HL-60 (cell line): ENCODE data around the gene CEP112.

Experiments
- DNase-seq, 2 experiments: peaks; one replicate each; pipeline ENCODE4 v3.0.0-alpha.2; 2010 to 2020; ENCODE audit warnings: low read depth in 1 of 2, low spot score in 1 of 2
- H3K27ac ChIP-seq: fragments of 250-450 bp; sonication (Bioruptor Pico); replicated peaks from 2 replicates; pipeline ENCODE4 v1.5.1; 2020; ENCODE audit warnings: mild to moderate bottlenecking, moderate library complexity
- H3K27me3 ChIP-seq: fragments of 250-450 bp; sonication (Bioruptor Pico); 2 replicates; pipeline ENCODE4 v1.5.1; 2021; ENCODE audit warnings: mild to moderate bottlenecking, moderate library complexity; ENCODE audit not compliant: insufficient read depth, poor library complexity, severe bottlenecking
- H3K4me3 ChIP-seq: replicated peaks from 2 replicates; pipeline ENCODE4 v1.5.1; 2011; ENCODE audit warnings: mild to moderate bottlenecking, control low read depth, low read length; ENCODE audit not compliant: insufficient read depth
- CTCF ChIP-seq: IDR thresholded peaks from one replicate; pipeline ENCODE4 v1.5.1; 2011; ENCODE audit warnings: low read length, control low read depth, inconsistent platforms; ENCODE audit not compliant: insufficient read depth
- GABPA ChIP-seq: IDR thresholded peaks from 2 replicates; pipeline ENCODE4 v1.6.1; 2012; ENCODE audit warnings: low read depth
- POLR2AphosphoS5 ChIP-seq: IDR thresholded peaks from 2 replicates; pipeline ENCODE4 v1.6.1; 2012; ENCODE audit warnings: low read depth
- REST ChIP-seq: IDR thresholded peaks from 2 replicates; pipeline ENCODE4 v1.6.1; 2012; ENCODE audit warnings: low read depth; ENCODE audit not compliant: insufficient replicate concordance
- SPI1 ChIP-seq: IDR thresholded peaks from 2 replicates; pipeline ENCODE4 v1.6.1; 2012; ENCODE audit warnings: low read depth, mild to moderate bottlenecking, borderline replicate concordance

CEP112 gene

GRCh38 chr17:65756760-65757159, 435.2 kb downstream of the CEP112 start:
- no peak for DNase-seq
- Histone ChIP-seq H3K27ac (no peak overlapping the region), H3K27me3 (no peaks in the 10 kb centered on the region), H3K4me3 (no peak overlapping the region)
- TF ChIP-seq POLR2AphosphoS5 (no peak), SPI1 (no peak), CTCF (no peak)

DNA sequence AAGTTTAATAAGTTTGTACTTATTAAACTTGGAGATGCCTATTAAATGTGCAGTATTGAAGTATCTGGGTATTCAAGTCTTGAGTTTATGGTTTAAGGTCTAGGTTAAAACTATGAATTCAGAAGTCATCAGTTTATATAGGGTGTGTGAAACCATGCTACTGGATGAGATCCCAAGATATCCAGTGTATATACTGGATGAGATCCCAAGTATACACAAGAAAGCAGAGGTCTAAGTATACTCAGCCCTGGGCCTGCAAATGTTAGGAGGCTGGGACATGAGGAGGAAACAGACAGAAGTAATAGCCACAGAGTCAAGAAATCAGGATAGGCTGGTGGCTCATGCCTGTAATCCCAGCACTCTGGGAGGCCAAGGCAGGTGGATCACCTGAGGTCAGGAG, 436.1 kb downstream of the CEP112 start:
- H3K4me3 ChIP-seq = no peak overlapping the region
- no peak overlapping the region for H3K27ac ChIP-seq
- no peak for DNase-seq
- TF ChIP-seq GABPA = no peak
- TF ChIP-seq SPI1 = no peak
- TF ChIP-seq CTCF = no peak
- TF ChIP-seq REST = no peak
- TF ChIP-seq POLR2AphosphoS5 = no peak
- H3K27me3 ChIP-seq = no peaks in the 10 kb centered on the region

DNA sequence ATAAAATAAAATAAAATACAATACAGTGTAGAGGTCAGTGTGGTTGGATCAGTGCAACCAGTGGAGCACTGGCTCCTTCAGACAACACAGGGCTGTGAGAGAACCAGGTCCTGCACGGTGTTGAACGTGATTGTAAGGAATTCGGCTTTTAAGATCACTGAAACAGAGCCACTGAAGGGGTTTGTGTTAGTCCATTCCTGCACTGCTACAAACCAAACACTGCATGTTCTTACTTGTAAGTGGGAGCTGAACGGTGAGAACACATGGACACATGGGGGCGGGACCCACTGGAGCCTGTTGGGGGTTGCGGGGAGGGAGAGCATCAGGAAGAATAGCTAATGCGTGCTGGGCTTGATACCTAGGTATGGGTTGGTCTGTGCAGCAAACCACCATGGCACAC, 437.3 kb downstream of the CEP112 start:
- TF ChIP-seq GABPA = no peak
- TF ChIP-seq POLR2AphosphoS5 = no peak
- no peak for TF ChIP-seq REST
- no peak for TF ChIP-seq SPI1
- TF ChIP-seq CTCF = no peak
- Histone ChIP-seq H3K4me3 (no peak overlapping the region), H3K27ac (no peak overlapping the region), H3K27me3 (no peaks in the 10 kb centered on the region)
- DNase-seq = no peak

GRCh38 chr17:65754081-65754480, 437.9 kb downstream of the CEP112 start:
- Histone ChIP-seq H3K4me3 (no peak overlapping the region), H3K27me3 (no peaks in the 10 kb centered on the region), H3K27ac (no peak overlapping the region)
- TF ChIP-seq POLR2AphosphoS5 (no peak), GABPA (no peak), CTCF (no peak), REST (no peak), SPI1 (no peak)
- DNase-seq = no peak
